ENCODE results near the gene CDC73. TPM values are rescaled to one million over a fixed set of nuclear protein-coding genes. Genes with fewer than 3 reads are reported as not detected.
"Not testable (repeated sequence)": the region's sequence is repeated elsewhere in the genome, so short reads cannot be mapped to it uniquely, and the experiment has no call there.

CDC73 gene
- total RNA-seq, 1 experiment from 2014 or later = 10.0 TPM

DNA sequence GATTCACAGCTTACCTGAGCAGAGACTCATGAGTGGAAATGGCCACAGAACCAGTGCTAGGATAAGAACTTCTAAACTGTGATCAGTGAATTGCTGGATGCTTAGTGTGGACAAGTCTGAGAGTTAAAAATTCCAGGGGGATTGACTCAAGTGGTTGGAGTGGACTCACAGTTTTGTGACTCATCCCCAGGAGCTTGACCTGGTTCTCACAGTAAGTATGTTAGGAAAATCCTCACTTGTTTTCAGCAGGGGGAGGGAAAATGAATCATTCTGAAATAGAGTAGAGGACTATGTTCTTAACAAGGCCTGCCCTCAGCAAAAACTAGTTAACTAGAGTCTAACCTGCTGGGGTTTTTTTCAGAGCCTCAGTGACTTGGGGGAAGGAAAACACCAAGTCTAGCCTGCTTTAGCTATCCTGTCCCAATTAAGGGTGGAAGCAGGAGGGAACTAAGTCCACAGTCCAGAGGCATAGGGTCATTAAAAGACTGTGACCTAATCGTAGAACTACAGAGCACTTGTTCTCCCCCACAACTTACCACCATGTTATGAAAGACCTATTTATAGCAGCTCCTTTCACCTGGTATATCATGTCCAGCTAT, 6.1 kb upstream of the CDC73 start:
- peak overlapping the region; percentile 77 for H3K4me2 ChIP-seq (ENCODE audit: low read length)
- H3K4me3 ChIP-seq (ENCODE audit: low read length) = peak overlapping the region; percentile 47; the same call in 1 of the 2 replicates
- POLR2A ChIA-PET (ENCODE audit: unreplicated experiment) = interaction anchor here (0.6 kb wide), 1 partner anchor 11 kb away, joined by 3 read pairs; the partner anchor contains the start of gene GLRX2
- H3K27ac ChIP-seq (ENCODE audit: low read length) = peak overlapping the region; percentile 87
- TF ChIP-seq EZH2 (IDR thresholded peaks at IDR 0.05; ENCODE audit: low read length, unreplicated experiment) (no peak), EZH2phosphoT487 (IDR thresholded peaks at IDR 0.05; ENCODE audit: borderline replicate concordance, low read length) (no peak)
- TF ChIP-seq, protein P1, sequence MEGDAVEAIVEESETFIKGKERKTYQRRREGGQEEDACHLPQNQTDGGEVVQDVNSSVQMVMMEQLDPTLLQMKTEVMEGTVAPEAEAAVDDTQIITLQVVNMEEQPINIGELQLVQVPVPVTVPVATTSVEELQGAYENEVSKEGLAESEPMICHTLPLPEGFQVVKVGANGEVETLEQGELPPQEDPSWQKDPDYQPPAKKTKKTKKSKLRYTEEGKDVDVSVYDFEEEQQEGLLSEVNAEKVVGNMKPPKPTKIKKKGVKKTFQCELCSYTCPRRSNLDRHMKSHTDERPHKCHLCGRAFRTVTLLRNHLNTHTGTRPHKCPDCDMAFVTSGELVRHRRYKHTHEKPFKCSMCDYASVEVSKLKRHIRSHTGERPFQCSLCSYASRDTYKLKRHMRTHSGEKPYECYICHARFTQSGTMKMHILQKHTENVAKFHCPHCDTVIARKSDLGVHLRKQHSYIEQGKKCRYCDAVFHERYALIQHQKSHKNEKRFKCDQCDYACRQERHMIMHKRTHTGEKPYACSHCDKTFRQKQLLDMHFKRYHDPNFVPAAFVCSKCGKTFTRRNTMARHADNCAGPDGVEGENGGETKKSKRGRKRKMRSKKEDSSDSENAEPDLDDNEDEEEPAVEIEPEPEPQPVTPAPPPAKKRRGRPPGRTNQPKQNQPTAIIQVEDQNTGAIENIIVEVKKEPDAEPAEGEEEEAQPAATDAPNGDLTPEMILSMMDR (conservative IDR thresholded peaks at IDR 0.05; ENCODE audit: low read depth, low read length) = no peak
- no peaks in the 10 kb centered on the region for H4K20me1 ChIP-seq (ENCODE audit: low read length)
- no peaks in the 10 kb centered on the region for H3K9me3 ChIP-seq (ENCODE audit: low read length)
- H3K9ac ChIP-seq (ENCODE audit: low read length) = peak overlapping the region; percentile 52; the same call in 1 of the 2 replicates
- no TSS peak for BruUV-seq (replicated peaks)
- DNase-seq = peak; percentile 92
- peaks cover 43% of the 10 kb centered on the region for H3K4me1 ChIP-seq (ENCODE audit: insufficient read depth, low read length)
- H3K36me3 ChIP-seq (ENCODE audit: low read depth, low read length) = no peaks in the 10 kb centered on the region
- CTCF ChIA-PET = no interaction called here
- peaks cover 3% of the 10 kb centered on the region for H3F3A ChIP-seq (ENCODE audit: low read length, unreplicated experiment)
- intact Hi-C loops (cut with micrococcal nuclease) = loop anchor here (1.0 to 10.0 kb wide), 2 partner anchors 10 to 641 kb away; partner anchors contain the start of gene GLRX2
- no peaks in the 10 kb centered on the region for H3K79me2 ChIP-seq (ENCODE audit: low read length)
- 0 out of 2 replicates have a peak overlapping the region, but pooled peaks have one; percentile 14 for H2AFZ ChIP-seq (ENCODE audit: low read length)
- no peaks in the 10 kb centered on the region for H3K27me3 ChIP-seq (ENCODE audit: low read length)
- no peaks in the 10 kb centered on the region for H3K9me2 ChIP-seq (replicated peaks; ENCODE audit: low read length)
- peak; percentile 79 for ATAC-seq

DNA sequence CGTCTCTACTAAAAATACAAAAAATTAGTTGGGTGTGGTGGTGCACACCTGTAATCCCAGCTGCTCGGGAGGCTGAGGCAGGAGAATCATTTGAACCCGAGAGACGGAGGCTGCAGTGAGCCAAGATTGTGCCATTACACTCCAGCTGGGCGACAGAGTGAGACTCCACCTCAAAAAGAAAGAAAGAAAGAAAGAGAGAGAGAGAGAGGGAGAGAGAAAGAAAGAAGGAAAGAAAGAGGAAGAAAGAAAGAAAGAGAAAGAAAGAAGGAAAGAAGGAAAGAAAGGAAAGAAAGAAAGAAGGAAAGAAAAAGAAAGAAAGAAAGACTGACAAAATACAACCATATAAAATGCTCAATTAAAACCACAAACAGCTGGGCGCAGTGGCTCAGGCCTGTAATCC, 4.7 kb upstream of the CDC73 start:
- H3K4me1 ChIP-seq (ENCODE audit: insufficient read depth, low read length) = peaks cover 34% of the 10 kb centered on the region
- BruUV-seq (replicated peaks); CTCF ChIA-PET; H3K4me3 ChIP-seq (ENCODE audit: low read length); H2AFZ ChIP-seq (ENCODE audit: low read length); H4K20me1 ChIP-seq (ENCODE audit: low read length); H3K79me2 ChIP-seq (ENCODE audit: low read length); H3F3A ChIP-seq (ENCODE audit: low read length, unreplicated experiment); H3K27me3 ChIP-seq (ENCODE audit: low read length); H3K9ac ChIP-seq (ENCODE audit: low read length); ATAC-seq; H3K36me3 ChIP-seq (ENCODE audit: low read depth, low read length); POLR2A ChIA-PET (ENCODE audit: unreplicated experiment); H3K9me2 ChIP-seq (replicated peaks; ENCODE audit: low read length); H3K27ac ChIP-seq (ENCODE audit: low read length); DNase-seq; H3K4me2 ChIP-seq (ENCODE audit: low read length); H3K9me3 ChIP-seq (ENCODE audit: low read length): not testable (repeated sequence)
- intact Hi-C loops (cut with micrococcal nuclease) = loop anchor here (10.0 kb wide), 1 partner anchor 642 kb away; no protein-coding TSS in a partner anchor

DNA sequence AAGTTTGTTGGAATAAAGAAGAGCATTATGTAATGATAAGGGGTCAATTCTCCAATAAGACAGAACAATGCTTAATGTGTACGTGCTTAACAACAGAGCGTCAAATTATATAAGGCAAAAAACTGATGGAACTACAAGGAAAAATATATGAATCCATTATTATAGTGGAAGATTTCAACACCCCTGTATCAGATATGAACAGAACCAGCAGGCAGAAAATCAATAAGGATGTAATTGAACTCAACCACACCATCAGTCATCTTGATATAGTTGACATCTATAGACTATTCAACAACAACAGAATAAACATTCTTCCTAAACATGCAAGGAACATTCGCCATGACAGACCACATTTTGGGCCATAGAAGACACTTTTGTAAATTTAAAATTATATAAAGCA, 3.6 kb upstream of the CDC73 start:
- CTCF ChIA-PET = no interaction called here

More for the DNA sequence above, 3.6 kb upstream of the CDC73 start:
- Histone ChIP-seq H4K20me1 (ENCODE audit: low read length) (no peaks in the 10 kb centered on the region; the same call in 1 of the 2 replicates), H3K27me3 (ENCODE audit: low read length) (no peaks in the 10 kb centered on the region), H3K9ac (ENCODE audit: low read length) (no peak overlapping the region), H3K79me2 (ENCODE audit: low read length) (peaks cover 10% of the 10 kb centered on the region), H3K27ac (ENCODE audit: low read length) (no peak overlapping the region), H3K4me2 (ENCODE audit: low read length) (no peak overlapping the region), H3F3A (ENCODE audit: low read length, unreplicated experiment) (peaks cover 3% of the 10 kb centered on the region), H3K36me3 (ENCODE audit: low read depth, low read length) (no peaks in the 10 kb centered on the region), H3K9me3 (ENCODE audit: low read length) (no peaks in the 10 kb centered on the region), H2AFZ (ENCODE audit: low read length) (no peak overlapping the region), H3K4me1 (ENCODE audit: insufficient read depth, low read length) (peaks cover 30% of the 10 kb centered on the region), H3K9me2 (replicated peaks; ENCODE audit: low read length) (no peaks in the 10 kb centered on the region), H3K4me3 (ENCODE audit: low read length) (no peak overlapping the region)
- intact Hi-C loops (cut with micrococcal nuclease) = loop anchor here (10.0 kb wide), 1 partner anchor 643 kb away; no protein-coding TSS in a partner anchor
- POLR2A ChIA-PET (ENCODE audit: unreplicated experiment) = no interaction called here
- ATAC-seq = no peak
- no TSS peak for BruUV-seq (replicated peaks)
- TF ChIP-seq EZH2phosphoT487 (IDR thresholded peaks at IDR 0.05; ENCODE audit: borderline replicate concordance, low read length) (no peak), EZH2 (IDR thresholded peaks at IDR 0.05; ENCODE audit: low read length, unreplicated experiment) (no peak)
- TF ChIP-seq, protein P1 (conservative IDR thresholded peaks at IDR 0.05; ENCODE audit: low read depth, low read length) = no peak
- no peak for DNase-seq

All from PC-3 (cell line).